ENCODE results near the gene ZC3H14.

GRCh38 chr14:88551980-88552431 is 10.8 kb upstream of the ZC3H14 start:
- TF ChIP-seq, protein P1, sequence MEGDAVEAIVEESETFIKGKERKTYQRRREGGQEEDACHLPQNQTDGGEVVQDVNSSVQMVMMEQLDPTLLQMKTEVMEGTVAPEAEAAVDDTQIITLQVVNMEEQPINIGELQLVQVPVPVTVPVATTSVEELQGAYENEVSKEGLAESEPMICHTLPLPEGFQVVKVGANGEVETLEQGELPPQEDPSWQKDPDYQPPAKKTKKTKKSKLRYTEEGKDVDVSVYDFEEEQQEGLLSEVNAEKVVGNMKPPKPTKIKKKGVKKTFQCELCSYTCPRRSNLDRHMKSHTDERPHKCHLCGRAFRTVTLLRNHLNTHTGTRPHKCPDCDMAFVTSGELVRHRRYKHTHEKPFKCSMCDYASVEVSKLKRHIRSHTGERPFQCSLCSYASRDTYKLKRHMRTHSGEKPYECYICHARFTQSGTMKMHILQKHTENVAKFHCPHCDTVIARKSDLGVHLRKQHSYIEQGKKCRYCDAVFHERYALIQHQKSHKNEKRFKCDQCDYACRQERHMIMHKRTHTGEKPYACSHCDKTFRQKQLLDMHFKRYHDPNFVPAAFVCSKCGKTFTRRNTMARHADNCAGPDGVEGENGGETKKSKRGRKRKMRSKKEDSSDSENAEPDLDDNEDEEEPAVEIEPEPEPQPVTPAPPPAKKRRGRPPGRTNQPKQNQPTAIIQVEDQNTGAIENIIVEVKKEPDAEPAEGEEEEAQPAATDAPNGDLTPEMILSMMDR (IDR thresholded peaks at IDR 0.05) = no peak
- TF ChIP-seq POLR2A (IDR thresholded peaks at IDR 0.05) = no peak

All from heart left ventricle (tissue), 13 donors.